SK-N-SH (cell line): Measurements from ENCODE around the gene GLG1. TPM values are rescaled to one million over a fixed set of nuclear protein-coding genes. Genes with fewer than 3 reads are reported as not detected.

Experiments used
- CTCF ChIA-PET: fragments of 300-600, 350-600 bp; formaldehyde crosslinking; extraction: SDS; loops from one replicate; lab custom pipeline; 2021; lab: Yijun Ruan, JAX
- POLR2A ChIA-PET: fragments of 350-600 bp; sonication (Branson Sonifier 250); formaldehyde crosslinking; extraction: SDS; loops from one replicate; lab custom pipeline; 2020; ENCODE audit warnings: antibody characterized with exemption, inconsistent platforms; lab: Yijun Ruan, JAX
- DNase-seq: peaks from one replicate; pipeline ENCODE4 v3.0.0; 2012
- H2AFZ ChIP-seq: fragments of 200-600 bp; sonication (generic); 2 replicates; pipeline ENCODE4 v1.8.1; 2016; ENCODE audit warnings: antibody characterized with exemption, mild to moderate bottlenecking, low read depth
- H3F3A ChIP-seq: fragments of 200-600 bp; sonication (generic); replicated peaks from 2 replicates; pipeline ENCODE3; 2016; ENCODE audit warnings: antibody characterized with exemption, mild to moderate bottlenecking; ENCODE audit not compliant: insufficient read depth
- H3K27ac ChIP-seq, 2 experiments: fragments of 200-500 bp in 1 of 2; fragments of 200-600 bp in 1 of 2; sonication (Bioruptor generic) in 1 of 2; sonication (generic), shearing (Covaris generic) in 1 of 2; 2 replicates each; pipeline versions ENCODE4 v1.5.1 to v1.6.1; 2014 to 2016; ENCODE audit warnings: low read depth in 2 of 2, inconsistent platforms in 1 of 2, low read length in 1 of 2, mild to moderate bottlenecking in 1 of 2, mixed read lengths in 1 of 2
- H3K27me3 ChIP-seq: fragments of 200-600 bp; sonication (generic), shearing (Covaris generic); 2 replicates; pipeline ENCODE4 v1.6.1; 2016; ENCODE audit warnings: mixed run types; ENCODE audit not compliant: insufficient read depth
- H3K36me3 ChIP-seq, 2 experiments: fragments of 200-500 bp in 1 of 2; fragments of 200-600 bp in 1 of 2; sonication (Bioruptor generic) in 1 of 2; sonication (generic) in 1 of 2; replicated peaks in 1 of 2; 2 replicates each; pipeline versions ENCODE3 to v1.5.1; 2014 to 2016; ENCODE audit warnings: low read length in 1 of 2, mild to moderate bottlenecking in 1 of 2; ENCODE audit not compliant: insufficient read depth in 2 of 2, control insufficient read depth in 1 of 2
- H3K4me1 ChIP-seq, 2 experiments: fragments of 200-500 bp in 1 of 2; fragments of 200-600 bp in 1 of 2; sonication (Bioruptor generic) in 1 of 2; sonication (generic), shearing (Covaris generic) in 1 of 2; 2 replicates each; pipeline versions ENCODE4 v1.5.1 to v1.6.1; 2014 to 2016; ENCODE audit warnings: low read depth in 1 of 2, low read length in 1 of 2, mixed run types in 1 of 2; ENCODE audit not compliant: insufficient read depth in 2 of 2, control insufficient read depth in 1 of 2
- H3K4me2 ChIP-seq: fragments of 200-600 bp; sonication (generic), shearing (Covaris generic); 2 replicates; pipeline ENCODE4 v1.6.1; 2017; ENCODE audit warnings: mixed run types
- H3K4me3 ChIP-seq, 2 experiments: fragments of 200-500 bp in 1 of 2; fragments of 200-600 bp in 1 of 2; sonication (Bioruptor generic) in 1 of 2; sonication (generic), shearing (Covaris generic) in 1 of 2; 2 replicates each; pipeline versions ENCODE4 v1.5.1 to v1.8.1; 2014 to 2016; ENCODE audit warnings: low read depth in 2 of 2, inconsistent platforms in 1 of 2, low read length in 1 of 2, mild to moderate bottlenecking in 1 of 2, mixed read lengths in 1 of 2, moderate library complexity in 1 of 2
- H3K79me2 ChIP-seq: fragments of 200-600 bp; sonication (generic); 2 replicates; pipeline ENCODE4 v1.8.1; 2017; ENCODE audit warnings: mild to moderate bottlenecking; ENCODE audit not compliant: insufficient read depth
- H3K9ac ChIP-seq: fragments of 200-600 bp; sonication (generic); 2 replicates; pipeline ENCODE4 v1.6.1; 2017; ENCODE audit warnings: mixed run types
- H3K9me2 ChIP-seq: fragments of 200-600 bp; sonication (generic); 2 replicates; pipeline ENCODE4 v1.6.1; 2017; ENCODE audit warnings: mixed run types
- H3K9me3 ChIP-seq: fragments of 200-600 bp; sonication (generic); 2 replicates; pipeline ENCODE4 v1.6.1; 2017; ENCODE audit warnings: mixed run types, mild to moderate bottlenecking, moderate library complexity
- H4K20me1 ChIP-seq: fragments of 200-600 bp; sonication (generic); 2 replicates; pipeline ENCODE4 v1.6.1; 2017; ENCODE audit warnings: mild to moderate bottlenecking, mixed run types; ENCODE audit not compliant: insufficient read depth
- CHD2 ChIP-seq: fragments of 150-350 bp; IDR thresholded peaks from 2 replicates; pipeline ENCODE4 v1.6.1; 2018; ENCODE audit warnings: low read length; ENCODE audit not compliant: partially characterized antibody
- EP300 ChIP-seq, 2 experiments: IDR thresholded peaks; 2 replicates each; pipeline versions ENCODE4 v1.4.0 to v1.6.1; 2012; ENCODE audit warnings: borderline replicate concordance in 1 of 2, low read depth in 1 of 2, low read length in 1 of 2
- EZH2phosphoT487 ChIP-seq: fragments of 200-600 bp; sonication (generic); IDR thresholded peaks from 2 replicates; pipeline ENCODE4 v1.6.1; 2017; ENCODE audit warnings: low read depth, mixed run types, mild to moderate bottlenecking, antibody characterized with exemption, moderate library complexity, borderline replicate concordance
- FOXM1 ChIP-seq: IDR thresholded peaks from 2 replicates; pipeline ENCODE4 v1.4.0; 2012; ENCODE audit warnings: low read depth, mild to moderate bottlenecking
- GABPA ChIP-seq: IDR thresholded peaks from 2 replicates; pipeline ENCODE4 v1.4.0; 2012; ENCODE audit warnings: low read depth, mild to moderate bottlenecking
- GATA2 ChIP-seq: sonication (generic); formaldehyde crosslinking; IDR thresholded peaks from 2 replicates; pipeline ENCODE4 v1.5.0; 2020; ENCODE audit warnings: mild to moderate bottlenecking, missing genetic modification reagents
- IRF3 ChIP-seq: fragments of 150-350 bp; IDR thresholded peaks from 2 replicates; pipeline ENCODE4 v1.6.1; 2016; ENCODE audit warnings: mild to moderate bottlenecking, low read depth, low read length
- MAX ChIP-seq: IDR thresholded peaks from 2 replicates; pipeline ENCODE4 v1.4.0; 2012; ENCODE audit warnings: low read depth
- MXI1 ChIP-seq: IDR thresholded peaks from 2 replicates; pipeline ENCODE4 v1.6.1; 2012; ENCODE audit warnings: mild to moderate bottlenecking, low read depth, low read length, improper control_type of control experiment
- RCOR1 ChIP-seq: fragments of 150-350 bp; IDR thresholded peaks from 2 replicates; pipeline ENCODE4 v1.6.1; 2017; ENCODE audit warnings: antibody characterized with exemption, low read length
- RFX5 ChIP-seq: IDR thresholded peaks from 2 replicates; pipeline ENCODE4 v1.6.1; 2012; ENCODE audit warnings: mild to moderate bottlenecking, improper control_type of control experiment, low read length
- RXRA ChIP-seq: IDR thresholded peaks from 2 replicates; pipeline ENCODE4 v1.4.0; 2012; ENCODE audit warnings: low read depth, mild to moderate bottlenecking, borderline replicate concordance
- SIN3A ChIP-seq: IDR thresholded peaks from 2 replicates; pipeline ENCODE4 v1.6.1; 2012; ENCODE audit warnings: low read depth, mild to moderate bottlenecking, low read length, moderate library complexity, borderline replicate concordance
- SMC3 ChIP-seq: IDR thresholded peaks from 2 replicates; pipeline ENCODE4 v1.6.1; 2012; ENCODE audit warnings: low read depth, low read length, improper control_type of control experiment
- TAF1 ChIP-seq: IDR thresholded peaks from 2 replicates; pipeline ENCODE4 v1.6.1; 2012; ENCODE audit warnings: low read depth, mild to moderate bottlenecking, low read length, moderate library complexity, borderline replicate concordance
- USF2 ChIP-seq: fragments of 150-350 bp; IDR thresholded peaks from 2 replicates; pipeline ENCODE4 v1.6.1; 2017; ENCODE audit warnings: antibody characterized with exemption, low read length, low read depth, borderline replicate concordance
- ZBTB33 ChIP-seq: IDR thresholded peaks from 2 replicates; pipeline ENCODE4 v1.4.0; 2012; ENCODE audit warnings: low read depth, borderline replicate concordance
- WGBS: methylation state at CpG from one replicate; pipeline ENCODE4 v1.1.6; 2017; ENCODE audit warnings: low lambda C conversion rate; 5-methylcytosine and 5-hydroxymethylcytosine counted together
- polyA plus RNA-seq, 3 experiments: library from polyadenylated mRNA; depleted of rRNA; stranded (reverse); fragments of >200 nt; gene quantifications; 2 replicates each; pipeline ENCODE4 v1.2.3, GENCODE V29; 2012

GLG1 gene
- polyA plus RNA-seq, 1 of the 3 experiments (the other 2 are of a cell fraction) = 71.1 TPM

GRCh38 chr16:74477226-74477625 is 129.7 kb downstream of the GLG1 start:
- H3K27me3 ChIP-seq = no peaks in the 10 kb centered on the region
- no peak overlapping the region for H3K4me3 ChIP-seq
- TF ChIP-seq RFX5 (no peak), RCOR1 (no peak), CHD2 (no peak), IRF3 (no peak), EP300 (IDR thresholded peaks at IDR 0.05; ENCODE audit: borderline replicate concordance in 1 of 2, low read depth in 1 of 2, low read length in 1 of 2) (no peak), SIN3A (no peak), MAX (no peak), ZBTB33 (no peak), TAF1 (no peak), GABPA (no peak), SMC3 (no peak), RXRA (no peak), GATA2 (CRISPR knock-in tag) (no peak), FOXM1 (no peak), EZH2phosphoT487 (no peak), USF2 (no peak), MXI1 (no peak)
- TF ChIP-seq, all 33 proteins: peak for 0
- H3K27ac ChIP-seq = no peak overlapping the region
- no peak overlapping the region for H2AFZ ChIP-seq
- ChIA-PET POLR2A (no interaction called here), CTCF (no interaction called here)
- H3K9me2 ChIP-seq = no peaks in the 10 kb centered on the region
- peaks cover 35 to 39% of the 10 kb centered on the region in 2 experiments for H3K36me3 ChIP-seq
- H3K4me1 ChIP-seq = no peaks in the 10 kb centered on the region; a peak in 1 of 4 replicates
- H3K9ac ChIP-seq = no peak overlapping the region
- H3K79me2 ChIP-seq = no peaks in the 10 kb centered on the region
- H4K20me1 ChIP-seq = no peaks in the 10 kb centered on the region
- 84% methylated on average over 4 of the region's 4 CpGs for WGBS
- no peak overlapping the region for H3K4me2 ChIP-seq
- H3K9me3 ChIP-seq = no peaks in the 10 kb centered on the region
- H3F3A ChIP-seq = no peaks in the 10 kb centered on the region
- no peak for DNase-seq
